ENCODE measurements around the gene SHFL.

The SHFL gene

GRCh38 chr19:10135551-10136334 lies 49.6 kb downstream of the SHFL start:
- DNase-seq, result no peak

- DNase-seq, result no peak
Measured at GRCh38 chr19:10136936-10137335, 50.8 kb downstream of the SHFL start.

GRCh38 chr19:10137751-10138682 lies 51.9 kb downstream of the SHFL start:
- DNase-seq, result no peak

DNA sequence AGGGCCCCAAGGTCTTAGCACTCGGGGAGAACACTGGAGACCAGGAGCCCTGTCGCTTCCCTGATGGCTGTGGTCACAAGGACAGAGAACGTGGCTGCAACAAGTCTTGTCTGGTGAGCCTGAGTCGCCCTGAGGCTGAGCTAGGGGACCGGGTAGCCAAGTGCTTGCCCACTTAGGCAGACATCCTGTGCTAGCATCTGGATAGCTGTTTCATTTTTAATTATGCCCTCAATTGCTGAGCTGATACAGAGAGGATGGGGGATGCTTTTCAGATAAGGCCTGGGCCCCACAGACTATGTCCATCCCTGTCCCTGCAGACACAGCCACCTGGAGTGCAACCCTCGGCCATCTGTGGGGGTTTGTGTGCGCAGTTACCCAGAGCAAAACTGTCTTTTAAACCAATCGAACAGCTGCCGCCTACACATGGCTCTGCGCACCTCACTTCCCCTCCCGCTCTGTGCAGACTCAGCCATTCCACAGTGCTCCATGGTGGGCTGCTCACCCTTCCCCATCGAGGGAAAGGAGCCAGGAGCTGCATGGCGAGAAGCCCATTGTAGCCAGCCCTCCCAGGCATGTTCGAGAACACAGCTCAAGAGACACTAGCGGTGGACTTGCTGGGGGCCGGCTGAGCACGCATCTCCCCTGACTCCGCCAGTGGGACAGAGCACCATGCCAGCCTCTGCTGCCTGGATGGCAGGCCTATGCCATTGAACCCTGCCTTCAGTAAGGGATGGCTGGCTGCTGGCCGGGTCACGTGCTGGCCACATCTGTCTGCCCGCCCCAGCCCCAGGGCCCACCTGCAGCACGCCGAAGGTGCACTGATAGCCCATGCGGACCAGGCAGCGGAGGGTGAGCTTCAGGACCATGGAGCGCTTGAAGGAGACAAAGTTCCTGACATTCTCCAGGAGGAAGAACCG lies 53.0 kb downstream of the SHFL start:
- no peak for DNase-seq

DNA sequence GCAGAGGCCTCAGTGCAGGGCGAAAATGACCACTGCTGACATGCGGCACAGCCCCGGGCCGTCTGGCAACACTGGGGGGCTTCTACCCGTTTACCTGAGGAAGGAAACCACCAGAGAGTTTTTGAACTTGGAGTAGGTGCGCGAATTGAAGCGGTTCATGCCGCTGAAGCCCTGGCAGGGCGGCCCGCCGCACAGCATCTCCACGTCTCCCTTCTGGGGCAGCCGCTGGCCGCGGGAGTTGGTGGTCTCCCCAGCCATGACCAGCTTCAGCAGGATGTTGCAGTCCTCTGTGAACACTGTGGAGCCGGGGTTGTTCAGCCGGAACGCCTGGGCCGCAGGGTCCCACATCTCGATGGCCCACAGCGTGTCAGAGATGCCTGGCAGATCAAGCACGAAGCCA lies 53.8 kb downstream of the SHFL start:
- DNase-seq, result no peak

GRCh38 chr19:10141479-10141878 lies 55.4 kb downstream of the SHFL start:
- DNase-seq, result no peak

DNA sequence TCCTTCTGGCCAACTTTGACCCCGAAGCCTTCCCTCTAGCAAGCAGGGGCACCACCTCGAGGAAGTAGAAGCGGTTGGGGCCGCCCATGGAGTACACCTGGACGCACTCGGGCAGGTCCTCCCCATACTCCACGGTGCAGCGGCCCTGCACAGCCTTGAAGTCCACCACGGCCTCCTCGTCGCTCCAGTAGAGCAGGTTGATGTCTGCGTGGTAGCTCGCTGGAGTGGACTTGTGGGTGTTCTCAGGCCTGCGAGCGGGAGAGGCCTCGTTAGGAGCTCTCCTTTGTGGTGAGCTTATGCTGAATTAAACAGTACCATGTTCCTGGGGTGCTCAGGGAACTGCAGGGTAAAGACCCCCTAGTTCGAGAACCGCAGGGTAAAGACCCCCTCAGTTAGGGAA lies 55.9 kb downstream of the SHFL start:
- DNase-seq, result no peak

Measured in NCI-H1417 (cell line).